PC-3 (cell line): Measurements from ENCODE around the gene LMO7. TPM values are rescaled to one million over a fixed set of nuclear protein-coding genes. Genes with fewer than 3 reads are reported as not detected.
A peak's percentile ranks its signal among the peaks of the same experiment; 100 is the strongest.

ENCODE experiments used
- ATAC-seq: fragments of 200-7000 bp; cut with Tn5 transposase; 2 replicates; pipeline ENCODE4 v1.9.1; 2020; ENCODE audit warnings: mild to moderate bottlenecking, moderate library complexity
- BruUV-seq: library from RNA; stranded (reverse); fragments of 400-500 nt; replicated peaks from 2 replicates; lab custom pipeline; 2021; lab: Mats Ljungman, UMichigan
- CTCF ChIA-PET: fragments of 300-600 bp; sonication (Branson Sonifier 250); formaldehyde crosslinking; loops from one replicate; lab custom pipeline; 2022; ENCODE audit warnings: antibody characterized with exemption; lab: Charles Lee
- POLR2A ChIA-PET: fragments of 300-600 bp; sonication (Branson Sonifier 250); formaldehyde crosslinking; loops from one replicate; lab custom pipeline; 2022; ENCODE audit warnings: antibody characterized with exemption; ENCODE audit not compliant: unreplicated experiment; lab: Charles Lee
- DNase-seq: peaks from one replicate; pipeline ENCODE4 v3.0.0-alpha.2; 2015
- H2AFZ ChIP-seq: fragments of 300-600 bp; sonication (generic); 2 replicates; pipeline ENCODE4 v1.6.0; 2016; ENCODE audit warnings: antibody characterized with exemption, low read length
- H3F3A ChIP-seq: fragments of 300-600 bp; sonication (generic); one replicate; pipeline ENCODE4 v1.6.0; 2017; ENCODE audit warnings: antibody characterized with exemption, low read length, control low read depth, mild to moderate bottlenecking; ENCODE audit not compliant: unreplicated experiment
- H3K27ac ChIP-seq: fragments of 300-600 bp; sonication (generic); 2 replicates; pipeline ENCODE4 v1.5.1; 2016; ENCODE audit warnings: mild to moderate bottlenecking, low read length
- H3K27me3 ChIP-seq: fragments of 300-600 bp; sonication (generic); 2 replicates; pipeline ENCODE4 v1.6.1; 2016; ENCODE audit warnings: low read length, mixed read lengths
- H3K36me3 ChIP-seq: fragments of 300-600 bp; sonication (generic); 2 replicates; pipeline ENCODE4 v1.6.1; 2016; ENCODE audit warnings: low read depth, mixed run types, low read length, mixed read lengths
- H3K4me1 ChIP-seq: fragments of 300-600 bp; sonication (generic); 2 replicates; pipeline ENCODE4 v1.5.1; 2016; ENCODE audit warnings: low read length; ENCODE audit not compliant: insufficient read depth
- H3K4me2 ChIP-seq: fragments of 300-600 bp; sonication (generic); 2 replicates; pipeline ENCODE4 v1.6.0; 2016; ENCODE audit warnings: low read length
- H3K4me3 ChIP-seq: fragments of 300-600 bp; sonication (generic); 2 replicates; pipeline ENCODE4 v1.5.1; 2016; ENCODE audit warnings: mild to moderate bottlenecking, low read length, mixed read lengths
- H3K79me2 ChIP-seq: fragments of 300-600 bp; sonication (generic); 2 replicates; pipeline ENCODE4 v1.6.1; 2017; ENCODE audit warnings: low read length, mixed read lengths
- H3K9ac ChIP-seq: fragments of 300-600 bp; sonication (generic); 2 replicates; pipeline ENCODE4 v1.6.0; 2016; ENCODE audit warnings: mild to moderate bottlenecking, low read length
- H3K9me2 ChIP-seq: fragments of 300-600 bp; sonication (generic); replicated peaks from 2 replicates; pipeline ENCODE4 v1.6.1; 2016; ENCODE audit warnings: mixed run types, low read length, mixed read lengths
- H3K9me3 ChIP-seq: fragments of 300-600 bp; sonication (generic); 2 replicates; pipeline ENCODE4 v1.6.1; 2016; ENCODE audit warnings: low read length, mixed read lengths
- H4K20me1 ChIP-seq: fragments of 300-600 bp; sonication (generic); 2 replicates; pipeline ENCODE4 v1.6.1; 2016; ENCODE audit warnings: low read length, mixed read lengths
- CTCF ChIP-seq: fragments of 300-600 bp; sonication (generic); conservative IDR thresholded peaks from 2 replicates; pipeline ENCODE4 v1.5.1; 2017; ENCODE audit warnings: antibody characterized with exemption, low read depth, mild to moderate bottlenecking, low read length
- EZH2 ChIP-seq: fragments of 300-600 bp; sonication (generic); IDR thresholded peaks from one replicate; pipeline ENCODE4 v1.6.1; 2017; ENCODE audit warnings: antibody characterized with exemption, mild to moderate bottlenecking, low read length; ENCODE audit not compliant: unreplicated experiment
- EZH2phosphoT487 ChIP-seq: fragments of 300-600 bp; sonication (generic); IDR thresholded peaks from 2 replicates; pipeline ENCODE4 v1.6.1; 2018; ENCODE audit warnings: mild to moderate bottlenecking, antibody characterized with exemption, low read length, borderline replicate concordance
- intact Hi-C: fragments of 100-400 bp; cut with micrococcal nuclease; formaldehyde crosslinking; loops from 2 replicates; pipeline ENCODE4 v1.9.0; 2023
- total RNA-seq: library from RNA; depleted of rRNA; stranded (reverse); fragments of >200 nt; gene quantifications from 2 replicates; pipeline ENCODE4 v1.2.3, GENCODE V29; 2014

Gene LMO7
- total RNA-seq, 1 experiment from 2014 or later = 83.6 TPM

DNA sequence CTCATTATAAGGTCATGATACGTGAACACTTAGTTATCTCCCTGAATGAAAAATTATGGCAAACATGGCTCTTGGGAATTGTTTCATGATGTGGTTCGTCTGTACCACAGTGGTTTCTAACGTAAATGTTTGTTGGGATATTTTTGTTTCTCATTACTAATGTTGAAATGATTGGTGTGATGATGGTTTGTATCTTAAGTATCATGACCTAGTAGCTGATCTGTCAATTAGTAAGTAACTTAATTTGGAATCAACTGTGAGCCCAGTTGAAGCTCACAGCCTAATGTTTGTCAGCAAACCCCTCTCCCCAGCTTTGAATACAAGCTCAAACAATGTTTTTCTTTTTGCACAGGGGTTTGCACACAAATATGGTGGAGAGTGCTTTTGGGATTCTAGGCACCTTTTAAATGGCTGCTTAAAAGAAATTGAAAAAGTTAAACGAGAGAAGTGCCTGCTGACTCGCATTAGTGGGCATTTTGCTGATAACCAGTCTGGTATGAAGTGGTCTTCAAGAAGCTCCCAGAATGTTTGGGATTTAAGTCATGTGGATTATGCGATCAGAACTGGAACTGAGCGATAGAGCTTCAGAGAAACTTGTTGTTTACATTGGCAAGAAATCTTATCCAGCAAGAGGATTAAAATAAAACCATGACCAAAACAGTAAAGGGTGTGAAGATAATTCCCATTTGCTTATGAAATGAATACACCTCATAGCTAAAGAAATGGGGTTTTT is 68.2 kb downstream of the LMO7 start:
- H3F3A ChIP-seq = peaks cover 7% of the 10 kb centered on the region
- BruUV-seq = no TSS peak
- H3K27ac ChIP-seq = peak overlapping the region; percentile 100
- peaks cover 34% of the 10 kb centered on the region for H3K4me1 ChIP-seq
- no peaks in the 10 kb centered on the region for H3K36me3 ChIP-seq
- DNase-seq (peak; percentile 40), ATAC-seq (peak; percentile 11; the same call in 1 of the 2 replicates)
- peaks cover 64% of the 10 kb centered on the region for H3K79me2 ChIP-seq
- H4K20me1 ChIP-seq = no peaks in the 10 kb centered on the region
- H3K9ac ChIP-seq = peak overlapping the region; percentile 98
- H3K4me3 ChIP-seq = peak overlapping the region; percentile 53; the same call in 1 of the 2 replicates
- CTCF ChIA-PET = interaction anchor here (1.0 kb wide), 1 partner anchor 8 kb away, joined by 8 read pairs; no protein-coding TSS in a partner anchor
- no peak for TF ChIP-seq EZH2phosphoT487
- TF ChIP-seq EZH2 = no peak
- TF ChIP-seq CTCF = no peak
- H3K4me2 ChIP-seq = peak overlapping the region; percentile 78
- intact Hi-C loops = loop anchor here (2.0 kb wide), 2 partner anchors 14 to 68 kb away; no protein-coding TSS in a partner anchor
- H3K9me2 ChIP-seq = no peaks in the 10 kb centered on the region
- POLR2A ChIA-PET = interaction anchor here (0.9 kb wide), 1 partner anchor 21 kb away, joined by 3 read pairs; no protein-coding TSS in a partner anchor
- no peaks in the 10 kb centered on the region for H3K9me3 ChIP-seq
- no peaks in the 10 kb centered on the region for H3K27me3 ChIP-seq
- no peak overlapping the region for H2AFZ ChIP-seq

- H2AFZ ChIP-seq = no peak overlapping the region
- intact Hi-C loops = loop anchor here (1.0 to 5.0 kb wide), 5 partner anchors 14 to 92 kb away; no protein-coding TSS in a partner anchor
- H3K79me2 ChIP-seq = peaks cover 64% of the 10 kb centered on the region
- no peaks in the 10 kb centered on the region for H3K9me3 ChIP-seq
- H3K4me2 ChIP-seq = peak overlapping the region; percentile 78
- no peaks in the 10 kb centered on the region for H3K36me3 ChIP-seq
- peaks cover 7% of the 10 kb centered on the region for H3F3A ChIP-seq
- peaks cover 34% of the 10 kb centered on the region for H3K4me1 ChIP-seq
- H3K9me2 ChIP-seq = no peaks in the 10 kb centered on the region
- no peaks in the 10 kb centered on the region for H4K20me1 ChIP-seq
- no peaks in the 10 kb centered on the region for H3K27me3 ChIP-seq
- peak overlapping the region; percentile 100 for H3K27ac ChIP-seq
- peak; percentile 74 for DNase-seq
- peak overlapping the region; percentile 53; the same call in 1 of the 2 replicates for H3K4me3 ChIP-seq
- ChIA-PET CTCF (interaction anchor here (1.0 kb wide), 1 partner anchor 9 kb away, joined by 8 read pairs; no protein-coding TSS in a partner anchor), POLR2A (interaction anchor here (0.9 kb wide), 1 partner anchor 21 kb away, joined by 3 read pairs; no protein-coding TSS in a partner anchor)
- TF ChIP-seq EZH2phosphoT487 (no peak), EZH2 (no peak), CTCF (no peak)
- H3K9ac ChIP-seq = peak overlapping the region; percentile 98
- TSS peak; percentile 91 for BruUV-seq
- ATAC-seq = peak; percentile 75
Measured at GRCh38 chr13:75704927-75705288, 68.8 kb downstream of the LMO7 start.
